ENCODE results near the gene DNAJC5G.

DNA sequence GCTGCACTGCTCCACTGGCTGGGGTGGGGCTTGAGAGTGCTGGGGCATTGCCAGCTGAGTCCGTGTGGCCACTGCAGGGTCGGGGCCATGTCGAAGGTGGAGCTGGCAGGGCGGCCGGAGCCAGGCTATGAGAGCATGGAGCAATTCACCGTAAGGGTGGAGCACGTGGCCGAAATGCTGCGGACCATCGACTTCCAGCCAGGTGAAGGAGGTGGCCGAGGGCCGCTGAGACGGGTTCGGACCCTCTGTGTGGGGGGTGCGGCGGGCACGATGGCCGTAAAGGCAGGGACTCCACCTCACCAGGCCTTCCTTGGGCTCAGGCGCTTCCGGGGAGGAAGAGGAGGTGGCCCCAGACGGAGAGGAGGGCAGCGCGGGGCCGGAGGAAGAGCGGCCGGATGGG lies 30.9 kb downstream of the DNAJC5G start:
- TF ChIP-seq CTCF (conservative IDR thresholded peaks at IDR 0.05), result no peak
- no peak for TF ChIP-seq ZFX (IDR thresholded peaks at IDR 0.05)
